Adipose tissue (tissue), 3 donors: ENCODE data around the gene PMVK. TPM values are rescaled to one million over a fixed set of nuclear protein-coding genes. Genes with fewer than 3 reads are reported as not detected.

Experiments used
- H3K27ac ChIP-seq: one replicate; pipeline ENCODE4 v1.5.1; 2013; ENCODE audit warnings: low read depth, low read length
- WGBS, 3 donors: extraction: QIAGEN DNeasy Blood & Tissue Kit; methylation state at CpG; one replicate each; pipeline ENCODE4 v1.1.7; 2013; 5-methylcytosine and 5-hydroxymethylcytosine counted together
- polyA plus RNA-seq, 3 donors: library from polyadenylated mRNA; stranded (reverse); fragments of 200-250 nt; gene quantifications; one replicate each; pipeline ENCODE4 v1.2.3, GENCODE V29; 2013
- donor health status: healthy with polysubstance abuse.
- donor health status: Bipolar disorder and iron deficiency.
- donor health status: healthy.

PMVK gene
- polyA plus RNA-seq, 3 donors, result 30.1 to 49.0 (median 37.7) TPM

DNA sequence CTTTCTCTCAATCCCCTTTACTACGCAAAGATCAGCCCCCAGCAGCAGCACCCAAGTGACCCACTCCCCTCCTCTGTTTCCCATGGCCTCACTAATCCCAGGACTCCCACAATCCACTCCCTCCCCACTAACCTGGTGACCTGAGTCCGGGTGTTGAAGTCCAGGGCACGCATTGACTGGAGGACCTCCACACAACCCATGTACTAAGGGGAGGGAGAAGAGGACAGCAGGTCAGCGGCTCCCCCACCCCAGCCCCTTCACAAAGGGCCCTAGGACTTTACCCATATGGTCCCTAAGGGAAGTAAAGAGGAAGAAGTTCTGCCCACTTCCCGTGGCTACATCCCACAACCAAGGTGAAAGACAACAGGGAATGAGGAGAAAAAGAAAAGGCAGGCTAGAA is 32.7 kb upstream of the PMVK start:
- no peak overlapping the region for H3K27ac ChIP-seq
- 54 to 66% (median 54%) methylated on average over 5 of the region's 5 CpGs for whole genome bisulfite sequencing, 3 donors

DNA sequence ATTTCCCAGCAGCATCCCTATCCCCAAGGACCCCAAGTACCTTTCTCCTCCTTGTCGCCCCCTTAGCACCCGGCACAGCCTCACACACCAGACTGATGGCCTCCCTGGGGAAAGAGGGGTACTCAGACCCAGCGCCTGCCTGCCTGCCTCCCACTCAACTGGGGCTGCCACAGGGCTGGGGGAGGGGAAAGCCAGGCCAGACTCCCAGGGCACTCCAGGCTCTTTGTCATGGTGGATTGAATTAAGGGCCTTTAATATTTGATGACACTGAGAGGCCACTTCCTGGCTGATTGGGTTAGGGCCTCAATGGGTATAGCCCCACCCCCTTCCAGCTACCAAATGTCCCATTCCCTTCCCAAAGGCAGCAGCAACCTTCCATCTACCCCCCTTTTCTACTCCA is 32.2 kb upstream of the PMVK start:
- H3K27ac ChIP-seq, result no peak overlapping the region
- 73 to 87% (median 79%) methylated on average over 2 to 3 of the region's 3 CpGs for WGBS, 3 donors

DNA sequence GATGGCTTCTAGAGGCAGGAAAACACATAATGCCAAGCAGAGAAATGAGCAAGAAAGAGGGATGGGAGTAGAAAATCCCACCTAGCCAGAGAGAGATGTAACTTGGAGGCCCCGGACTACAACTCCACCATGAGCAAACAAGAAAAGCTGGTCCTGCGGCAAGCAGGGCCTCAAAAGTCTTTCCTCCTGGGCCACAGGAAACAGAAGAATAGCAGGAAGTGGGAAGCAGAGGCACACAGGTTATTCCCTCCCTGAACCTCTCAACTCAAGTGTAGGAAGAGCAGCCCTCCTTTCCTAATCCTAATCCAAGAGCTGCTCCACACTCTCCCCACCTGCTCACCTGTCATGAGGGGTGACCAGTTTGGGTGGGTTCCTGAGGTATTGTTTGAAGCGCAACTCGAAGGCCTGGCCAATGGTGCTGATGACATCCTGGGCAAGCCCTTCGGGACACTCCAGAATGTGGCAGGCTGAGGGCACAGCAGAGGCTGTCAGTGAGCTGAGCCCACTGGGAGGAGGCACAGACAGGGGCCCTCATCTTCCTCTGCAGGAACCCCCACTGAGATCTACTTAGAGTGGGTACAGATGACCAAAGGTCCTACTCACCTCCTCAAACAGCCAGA is 30.9 kb upstream of the PMVK start:
- WGBS, 3 donors, result 67 to 84% (median 80%) methylated on average over 5 of the region's 5 CpGs
- H3K27ac ChIP-seq, result no peak overlapping the region

DNA sequence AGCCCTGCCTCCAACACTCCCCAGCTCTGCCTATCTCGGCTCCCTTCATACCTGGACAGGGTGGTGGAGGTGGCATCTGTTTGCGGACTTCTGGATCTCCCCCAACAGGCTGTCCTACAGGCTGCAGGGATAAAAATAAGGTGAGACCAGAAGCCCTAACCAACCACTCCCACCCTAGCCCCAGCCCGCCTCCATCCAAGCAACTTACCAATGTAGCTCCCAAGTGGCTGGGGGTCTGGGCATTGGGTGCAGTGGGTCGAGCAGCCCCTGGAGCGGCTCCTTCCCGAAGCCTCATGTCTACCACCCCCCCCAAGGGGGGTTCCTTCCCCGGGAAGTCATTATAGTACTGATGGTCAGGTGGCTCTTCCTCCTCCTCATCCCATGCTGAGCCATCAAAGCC is 29.6 kb upstream of the PMVK start:
- H3K27ac ChIP-seq, result no peak overlapping the region
- WGBS, 3 donors, result 79 to 90% (median 88%) methylated on average over 7 of the region's 7 CpGs

DNA sequence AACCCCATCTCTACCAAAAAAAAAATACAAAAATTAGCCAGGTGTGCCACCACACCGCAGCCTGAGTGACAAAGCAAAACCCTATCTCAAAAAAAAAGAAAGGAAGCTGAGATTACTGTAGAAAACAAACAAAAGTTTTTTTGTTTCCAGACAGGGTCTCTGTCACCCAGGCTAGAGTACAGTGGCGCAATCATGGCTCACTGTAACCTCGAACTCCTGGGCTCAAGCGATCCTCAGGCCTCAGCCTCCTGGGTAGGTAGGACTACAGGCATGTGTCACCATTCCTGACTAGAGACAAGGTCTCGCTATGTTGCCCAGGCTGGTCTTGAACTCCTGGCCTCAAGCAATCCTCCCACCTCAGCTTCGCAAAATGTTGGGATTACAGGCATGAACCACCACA is 27.8 kb upstream of the PMVK start:
- WGBS, 3 donors, result 72 to 85% (median 82%) methylated on average over 6 of the region's 6 CpGs
- H3K27ac ChIP-seq, result no peak overlapping the region

GRCh38 chr1:154963643-154964042 is 27.1 kb upstream of the PMVK start:
- no peak overlapping the region for H3K27ac ChIP-seq
- 71 to 84% (median 76%) methylated on average over 8 of the region's 8 CpGs for WGBS, 3 donors

DNA sequence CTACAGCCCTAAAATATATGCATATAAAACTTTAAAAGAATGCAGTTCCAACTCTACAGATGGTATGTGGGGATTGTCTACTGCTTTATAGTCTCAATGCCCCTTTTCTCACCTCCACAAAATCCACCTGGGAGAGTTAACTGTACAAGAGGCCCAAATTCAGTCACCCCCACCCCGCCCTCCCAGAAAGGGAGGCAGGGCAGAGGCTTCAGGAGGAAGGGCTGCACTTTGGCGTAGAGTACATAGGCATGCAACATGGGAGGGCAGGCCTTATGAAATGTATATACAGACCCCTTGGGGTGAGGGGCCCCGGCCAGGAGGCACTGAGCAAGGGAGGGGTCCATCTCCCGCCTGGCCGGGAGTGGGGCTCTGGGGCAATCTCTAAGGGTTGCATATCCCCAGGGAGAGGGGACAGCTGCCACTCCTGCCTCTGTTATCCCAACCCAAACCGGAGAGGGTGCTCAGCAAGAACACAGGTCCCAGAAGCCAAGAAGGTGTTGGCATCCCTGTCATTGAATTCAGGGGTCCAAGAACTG is 26.3 kb upstream of the PMVK start:
- H3K27ac ChIP-seq, result no peak overlapping the region
- WGBS, 3 donors, result 69 to 74% (median 72%) methylated on average over 6 of the region's 6 CpGs

GRCh38 chr1:154962156-154962749 is 25.7 kb upstream of the PMVK start:
- no peak overlapping the region for H3K27ac ChIP-seq
- 3 to 5% (median 4%) methylated on average over 25 of the region's 25 CpGs for WGBS, 3 donors

GRCh38 chr1:154961207-154962155 is 25.0 kb upstream of the PMVK start, which contains the start of gene PYGO2:
Gene PYGO2 (minus strand): TSS chr1:154961782. CDS start chr1:154961576, 206 bp downstream.
- 0 to 1% (median 0%) methylated on average over 76 to 93 of the region's 93 CpGs for WGBS, 3 donors
- H3K27ac ChIP-seq, result peak within 1 kb of the TSS; percentile 79

GRCh38 chr1:154960446-154961136 is 24.1 kb upstream of the PMVK start:
- H3K27ac ChIP-seq, result no peak overlapping the region
- 23 to 39% (median 26%) methylated on average over 10 of the region's 10 CpGs for WGBS, 3 donors

DNA sequence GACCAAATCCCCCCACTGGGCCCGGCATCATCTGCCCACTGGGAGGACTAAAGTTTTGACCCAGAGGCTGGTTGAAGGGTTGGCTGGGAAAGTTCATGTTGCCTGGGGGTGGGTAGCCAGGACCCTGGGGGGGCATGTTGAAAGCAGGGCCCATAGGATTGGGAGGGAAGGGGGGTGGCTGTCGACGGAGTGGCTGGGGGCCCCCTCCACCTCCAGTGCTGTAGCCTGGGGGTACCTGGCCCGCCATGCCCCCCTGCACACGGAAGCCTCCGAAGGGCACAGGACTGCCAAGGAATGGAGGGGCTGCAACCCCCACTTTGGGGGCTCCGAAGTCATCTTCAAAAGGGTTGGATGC is 22.9 kb upstream of the PMVK start:
- WGBS, 3 donors, result 86 to 95% (median 92%) methylated on average over 7 of the region's 7 CpGs
- H3K27ac ChIP-seq, result no peak overlapping the region

- H3K27ac ChIP-seq, result no peak overlapping the region
Measured at GRCh38 chr1:154958681-154959425, 22.3 kb upstream of the PMVK start.

GRCh38 chr1:154958036-154958435 is 21.5 kb upstream of the PMVK start:
- no peak overlapping the region for H3K27ac ChIP-seq
- WGBS, 3 donors, result 77 to 81% (median 80%) methylated on average over 2 of the region's 2 CpGs

More at GRCh38 chr1:154958681-154959425, 22.3 kb upstream of the PMVK start:
- 89 to 95% (median 92%) methylated on average over 16 of the region's 16 CpGs for WGBS, 3 donors

GRCh38 chr1:154957091-154957657 is 20.7 kb upstream of the PMVK start:
- no peak overlapping the region for H3K27ac ChIP-seq
- 39 to 51% (median 49%) methylated on average over 9 of the region's 9 CpGs for WGBS, 3 donors

- H3K27ac ChIP-seq, result no peak overlapping the region
- WGBS, 3 donors, result 15 to 19% (median 17%) methylated on average over 6 of the region's 6 CpGs
Measured at GRCh38 chr1:154956544-154956941, 20.0 kb upstream of the PMVK start.

- 0 to 1% (median 0%) methylated on average over 18 of the region's 18 CpGs for WGBS, 3 donors
- no peak within 1 kb of the TSS for H3K27ac ChIP-seq
Measured at GRCh38 chr1:154955718-154956543, 19.4 kb upstream of the PMVK start, which contains the start of gene PBXIP1. Gene PBXIP1 (minus strand): TSS chr1:154956099. CDS start chr1:154953721, 2,378 bp downstream.
